Kidney (tissue), 22 donors: Measurements from ENCODE around the gene MEF2B. TPM values are rescaled to one million over a fixed set of nuclear protein-coding genes. Genes with fewer than 3 reads are reported as not detected.

Experiments used
- DNase-seq, 5 donors: peaks; one replicate each; pipeline ENCODE4 v3.0.0-alpha.2; 2013 to 2020
- FAIRE-seq: peaks from 2 replicates; lab custom pipeline; 2012; peaks lifted over from hg19 to GRCh38; lab: Jason Lieb, UNC
- H3K27ac ChIP-seq, 2 donors: one replicate each; pipeline ENCODE4 v1.7.0; 2013; ENCODE audit warnings: low read depth in 2 of 2, low read length in 2 of 2, inconsistent platforms in 1 of 2
- H3K27me3 ChIP-seq: one replicate; pipeline ENCODE4 v1.7.1; 2013; ENCODE audit warnings: low read length, inconsistent platforms; ENCODE audit not compliant: control insufficient read depth, insufficient read depth
- H3K36me3 ChIP-seq, 3 donors: one replicate each; pipeline versions ENCODE4 v1.7.0 to v1.7.1; 2013; ENCODE audit warnings: low read length in 3 of 3, control low read depth in 1 of 3, inconsistent platforms in 1 of 3; ENCODE audit not compliant: insufficient read depth in 3 of 3, control insufficient read depth in 2 of 3
- H3K4me1 ChIP-seq, 3 donors: one replicate each; pipeline versions ENCODE4 v1.7.0 to v1.7.1; 2013; ENCODE audit warnings: low read length in 3 of 3, inconsistent platforms in 1 of 3, low read depth in 1 of 3; ENCODE audit not compliant: control insufficient read depth in 2 of 3, insufficient read depth in 2 of 3
- H3K4me3 ChIP-seq, 3 donors: one replicate each; pipeline versions ENCODE4 v1.7.0 to v1.8.1; 2013; ENCODE audit warnings: low read length in 3 of 3, control low read depth in 1 of 3, inconsistent platforms in 1 of 3
- H3K9ac ChIP-seq, 3 donors: one replicate each; pipeline versions ENCODE4 v1.7.0 to v1.7.1; 2013; ENCODE audit warnings: low read length in 3 of 3, control low read depth in 1 of 3, inconsistent platforms in 1 of 3
- H3K9me3 ChIP-seq, 3 donors: one replicate each; pipeline versions ENCODE4 v1.7.0 to v1.7.1; 2013; ENCODE audit warnings: low read length in 3 of 3, control low read depth in 1 of 3, inconsistent platforms in 1 of 3; ENCODE audit not compliant: control insufficient read depth in 2 of 3, insufficient read depth in 1 of 3
- CTCF ChIP-seq: IDR thresholded peaks from 3 replicates; pipeline ENCODE4 v1.5.1; 2012; ENCODE audit warnings: mild to moderate bottlenecking, moderate library complexity, borderline replicate concordance; ENCODE audit not compliant: insufficient read depth; ENCODE audit errors: extremely low read depth
- intact Hi-C: fragments of 100-400 bp; cut with DNase I; formaldehyde crosslinking; loops from one replicate; pipeline ENCODE4 v1.11.1; 2022
- long read RNA-seq, 10 donors: library from polyadenylated mRNA in 1 of 10; unstranded in 1 of 10; transcript quantifications; one replicate each; pipeline ENCODE4 v2.0.0 and lab custom pipeline, GENCODE V29; 2021 to 2026
- polyA plus RNA-seq: library from polyadenylated mRNA; stranded (reverse); fragments of 350-450 nt; fragmentation: Illumina TruSeq; extraction: RNeasy Lipid Tissue Mini Kit (QIAGEN cat#74804); gene quantifications from one replicate; pipeline ENCODE4 v1.2.3, GENCODE V29; 2014; ENCODE audit warnings: low read depth, low replicate concordance; ENCODE audit not compliant: insufficient read depth
- total RNA-seq: library from RNA; stranded (reverse); fragmentation: NEBNext Ultra II Directional; extraction: Animal tissue kit (Norgen Biotek cat#: 25700); gene quantifications from one replicate; pipeline ENCODE4 v1.2.1, GENCODE V29; 2021
- donor health status: control.
- donor health status: control.
- donor health status: control.
- donor health status: control.
- donor health status: control.
- donor health status: DM: yes; HTN: yes; CAD: no.
- donor health status: Normal renal cell carcinoma (clear cell type).

The MEF2B gene
- total RNA-seq: 3.4 TPM
- polyA plus RNA-seq: 0.47 TPM
- long read RNA-seq, donor 1, partial matches to known transcripts: 0 of 1 reads
- long read RNA-seq, donor 1, other reads (novel, unspliced or antisense): 0 of 1 reads
- long read RNA-seq, donor 2: 0 reads
- long read RNA-seq, donor 3: 0 reads
- long read RNA-seq, donor 4: 0 reads
- long read RNA-seq, donor 5: 0 reads
- long read RNA-seq, donor 6: 0 reads
- long read RNA-seq, donor 7, partial matches to known transcripts: 0 of 1 reads
- long read RNA-seq, donor 7, other reads (novel, unspliced or antisense): 1 of 1 reads
- long read RNA-seq, donor 8: 0 reads
- long read RNA-seq, donor 9: 0 reads
- long read RNA-seq, donor 10: 0 reads

- no peak for TF ChIP-seq CTCF
- peak; percentile 85 to 93 (median 91) for DNase-seq
- Histone ChIP-seq H3K4me3 (no peak within 1 kb of the TSS), H3K4me1 (peaks cover 0 to 5% (median 0%) of the 10 kb centered on the region in 3 donors), H3K9me3 (no peaks in the 10 kb centered on the region), H3K27me3 (no peaks in the 10 kb centered on the region), H3K36me3 (no peaks in the 10 kb centered on the region), H3K27ac (no peak within 1 kb of the TSS), H3K9ac (no peak within 1 kb of the TSS)
- intact Hi-C loops: no loop called here
- FAIRE-seq: no peak
Measured at GRCh38 chr19:19170053-19170872, at the start of gene MEF2B. TSS of gene MEF2B (minus strand) at chr19:19170263. CDS start at chr19:19150735, 19,528 bp downstream.

GRCh38 chr19:19218911-19219310 lies 48.8 kb upstream of the MEF2B start:
- FAIRE-seq (no peak), DNase-seq (no peak)
- no peak overlapping the region for H3K27ac ChIP-seq
- no peak for TF ChIP-seq CTCF
- H3K9me3 ChIP-seq: no peaks in the 10 kb centered on the region
- peaks cover 2% of the 10 kb centered on the region for H3K27me3 ChIP-seq
- no peaks in the 10 kb centered on the region for H3K36me3 ChIP-seq
- H3K4me1 ChIP-seq: no peaks in the 10 kb centered on the region
- no peak overlapping the region for H3K9ac ChIP-seq
- H3K4me3 ChIP-seq: no peak overlapping the region
- intact Hi-C loops: no loop called here

- Histone ChIP-seq H3K27me3 (peaks cover 7% of the 10 kb centered on the region), H3K9me3 (no peaks in the 10 kb centered on the region), H3K4me3 (no peak overlapping the region), H3K4me1 (no peaks in the 10 kb centered on the region), H3K27ac (no peak overlapping the region), H3K36me3 (no peaks in the 10 kb centered on the region), H3K9ac (no peak overlapping the region)
- FAIRE-seq: no peak
- DNase-seq: no peak
- intact Hi-C loops: no loop called here
- TF ChIP-seq CTCF: no peak
Measured at GRCh38 chr19:19217099-19217498, 47.0 kb upstream of the MEF2B start.
